Measurements from ENCODE around the gene ARHGAP26.
A peak's percentile ranks its signal among the peaks of the same experiment; 100 is the strongest.

The ARHGAP26 gene

GRCh38 chr5:142748132-142748531 lies 22.0 kb upstream of the ARHGAP26 start:
- H4K20me1 ChIP-seq (ENCODE audit: control insufficient read depth, insufficient read depth, low read depth, low read length): no peaks in the 10 kb centered on the region
- H3K79me2 ChIP-seq (ENCODE audit: control insufficient read depth, low read length): no peaks in the 10 kb centered on the region
- no peaks in the 10 kb centered on the region for H3F3A ChIP-seq (ENCODE audit: control insufficient read depth, insufficient read depth)

GRCh38 chr5:142748568-142749249 lies 21.5 kb upstream of the ARHGAP26 start:
- Histone ChIP-seq H3K4me2 (ENCODE audit: low read length) (no peak overlapping the region), H3K27ac (ENCODE audit: low read depth, low read length) (no peak overlapping the region)

More at GRCh38 chr5:142748132-142748531, 22.0 kb upstream of the ARHGAP26 start:
- Histone ChIP-seq H3K9me2 (replicated peaks; ENCODE audit: control insufficient read depth, low read length) (no peaks in the 10 kb centered on the region), H3K4me1 (ENCODE audit: control insufficient read depth, low read length) (no peaks in the 10 kb centered on the region), H3K36me3 (ENCODE audit: control insufficient read depth, low read length) (no peaks in the 10 kb centered on the region), H3K27me3 (ENCODE audit: control insufficient read depth, low read length) (no peaks in the 10 kb centered on the region), H3K4me2 (ENCODE audit: low read length) (no peak overlapping the region), H3K9me3 (ENCODE audit: control insufficient read depth, insufficient read depth, low read length) (no peaks in the 10 kb centered on the region), H3K4me3 (ENCODE audit: low read length) (no peak overlapping the region), H3K27ac (ENCODE audit: low read depth, low read length) (no peak overlapping the region)
- no peak for TF ChIP-seq EZH2phosphoT487 (IDR thresholded peaks at IDR 0.05; ENCODE audit: borderline replicate concordance, low read length)
- TF ChIP-seq CTCF (IDR thresholded peaks at IDR 0.05; ENCODE audit: low read depth, low read length, poor library complexity, severe bottlenecking): no peak

GRCh38 chr5:142749321-142749720 lies 20.9 kb upstream of the ARHGAP26 start:
- Histone ChIP-seq H3K4me2 (ENCODE audit: low read length) (no peak overlapping the region), H3K9me3 (ENCODE audit: control insufficient read depth, insufficient read depth, low read length) (no peaks in the 10 kb centered on the region), H3K4me1 (ENCODE audit: control insufficient read depth, low read length) (no peaks in the 10 kb centered on the region), H3K27me3 (ENCODE audit: control insufficient read depth, low read length) (peaks cover 7% of the 10 kb centered on the region), H3K4me3 (ENCODE audit: low read length) (no peak overlapping the region), H3K27ac (ENCODE audit: low read depth, low read length) (no peak overlapping the region), H3K9me2 (replicated peaks; ENCODE audit: control insufficient read depth, low read length) (no peaks in the 10 kb centered on the region), H3K36me3 (ENCODE audit: control insufficient read depth, low read length) (no peaks in the 10 kb centered on the region), H3F3A (ENCODE audit: control insufficient read depth, insufficient read depth) (no peaks in the 10 kb centered on the region), H3K79me2 (ENCODE audit: control insufficient read depth, low read length) (no peaks in the 10 kb centered on the region), H4K20me1 (ENCODE audit: control insufficient read depth, insufficient read depth, low read depth, low read length) (no peaks in the 10 kb centered on the region)
- TF ChIP-seq EZH2phosphoT487 (IDR thresholded peaks at IDR 0.05; ENCODE audit: borderline replicate concordance, low read length) (no peak), CTCF (IDR thresholded peaks at IDR 0.05; ENCODE audit: low read depth, low read length, poor library complexity, severe bottlenecking) (no peak)

More at GRCh38 chr5:142748568-142749249, 21.5 kb upstream of the ARHGAP26 start:
- Histone ChIP-seq H3K27me3 (ENCODE audit: control insufficient read depth, low read length) (peaks cover 1% of the 10 kb centered on the region), H3K79me2 (ENCODE audit: control insufficient read depth, low read length) (no peaks in the 10 kb centered on the region), H3K9me2 (replicated peaks; ENCODE audit: control insufficient read depth, low read length) (no peaks in the 10 kb centered on the region), H3K9me3 (ENCODE audit: control insufficient read depth, insufficient read depth, low read length) (no peaks in the 10 kb centered on the region), H3F3A (ENCODE audit: control insufficient read depth, insufficient read depth) (no peaks in the 10 kb centered on the region), H3K4me1 (ENCODE audit: control insufficient read depth, low read length) (no peaks in the 10 kb centered on the region), H4K20me1 (ENCODE audit: control insufficient read depth, insufficient read depth, low read depth, low read length) (no peaks in the 10 kb centered on the region), H3K4me3 (ENCODE audit: low read length) (no peak overlapping the region), H3K36me3 (ENCODE audit: control insufficient read depth, low read length) (no peaks in the 10 kb centered on the region)
- TF ChIP-seq EZH2phosphoT487 (IDR thresholded peaks at IDR 0.05; ENCODE audit: borderline replicate concordance, low read length) (no peak), CTCF (IDR thresholded peaks at IDR 0.05; ENCODE audit: low read depth, low read length, poor library complexity, severe bottlenecking) (peak; percentile 53)

Measured in DOHH2 (cell line).